Smooth muscle cell (in vitro differentiated cells): ENCODE measurements around the gene MAMDC4. TPM values are rescaled to one million over a fixed set of nuclear protein-coding genes. Genes with fewer than 3 reads are reported as not detected.
A peak's percentile ranks its signal among the peaks of the same experiment; 100 is the strongest.

Experiments used
- DNase-seq: peaks from one replicate; lab custom pipeline; 2025; ENCODE audit not compliant: unreplicated experiment; lab: John Stamatoyannopoulos, UW
- H2AFZ ChIP-seq: fragments of 200-600 bp; sonication (generic); 2 replicates; pipeline ENCODE4 v1.6.0; 2016; ENCODE audit warnings: antibody characterized with exemption, low read depth, mild to moderate bottlenecking
- H3F3A ChIP-seq: fragments of 200-600 bp; sonication (generic); 2 replicates; pipeline ENCODE4 v1.6.0; 2017; ENCODE audit warnings: antibody characterized with exemption, low read depth
- H3K27ac ChIP-seq: fragments of 200-600 bp; sonication (generic); 2 replicates; pipeline ENCODE4 v1.5.1; 2016; ENCODE audit warnings: low read depth, mild to moderate bottlenecking
- H3K27me3 ChIP-seq: fragments of 200-600 bp; sonication (generic); 2 replicates; pipeline ENCODE4 v1.6.1; 2016; ENCODE audit warnings: low read depth, mild to moderate bottlenecking
- H3K36me3 ChIP-seq: fragments of 200-600 bp; sonication (generic); 2 replicates; pipeline ENCODE4 v1.5.1; 2016; ENCODE audit warnings: low read depth
- H3K4me1 ChIP-seq: fragments of 200-600 bp; sonication (generic); 2 replicates; pipeline ENCODE4 v1.5.1; 2016; ENCODE audit warnings: low read depth
- H3K4me2 ChIP-seq: fragments of 200-600 bp; sonication (generic); 2 replicates; pipeline ENCODE4 v1.6.0; 2016; ENCODE audit warnings: mild to moderate bottlenecking
- H3K4me3 ChIP-seq: fragments of 200-600 bp; sonication (generic); 2 replicates; pipeline ENCODE4 v1.5.1; 2016; ENCODE audit warnings: mild to moderate bottlenecking
- H3K79me2 ChIP-seq: fragments of 200-600 bp; sonication (generic); 2 replicates; pipeline ENCODE4 v1.6.0; 2016; ENCODE audit warnings: low read depth, mild to moderate bottlenecking
- H3K9ac ChIP-seq: fragments of 200-600 bp; sonication (generic); 2 replicates; pipeline ENCODE4 v1.6.0; 2016; ENCODE audit warnings: low read depth
- H3K9me3 ChIP-seq: fragments of 200-600 bp; sonication (generic); replicated peaks from 2 replicates; pipeline ENCODE4 v1.5.1; 2016; ENCODE audit warnings: low read depth
- H4K20me1 ChIP-seq: fragments of 200-600 bp; sonication (generic); 2 replicates; pipeline ENCODE4 v1.6.0; 2016; ENCODE audit warnings: low read depth
- CTCF ChIP-seq: fragments of 200-600 bp; sonication (generic); IDR thresholded peaks from 2 replicates; pipeline ENCODE4 v1.5.1; 2017; ENCODE audit warnings: borderline replicate concordance, mild to moderate bottlenecking, antibody characterized with exemption; ENCODE audit not compliant: insufficient read depth, poor library complexity, severe bottlenecking
- WGBS: methylation state at CpG from one replicate; pipeline ENCODE4 v1.1.7; 2016; ENCODE audit warnings: low lambda C conversion rate; 5-methylcytosine and 5-hydroxymethylcytosine counted together
- polyA plus RNA-seq: library from polyadenylated mRNA; unstranded; fragments of >200 nt; fragmentation: Nextera tagmentation; extraction: Ambion mirVana; gene quantifications from 2 replicates; pipeline ENCODE4 v1.2.1, GENCODE V29; 2016
- total RNA-seq: library from RNA; depleted of rRNA; stranded (reverse); fragments of >200 nt; gene quantifications from 2 replicates; pipeline ENCODE4 v1.2.3, GENCODE V29; 2014

Gene MAMDC4
- total and polyA plus RNA-seq, 2 experiments from 2014 or later = 3.8 to 7.5 TPM

- Histone ChIP-seq H3K4me3 (peak overlapping the region; percentile 97), H3F3A (peaks cover 3% of the 10 kb centered on the region), H4K20me1 (peaks cover 30% of the 10 kb centered on the region), H3K79me2 (peaks cover 38% of the 10 kb centered on the region), H3K4me1 (peaks cover 24% of the 10 kb centered on the region), H3K9ac (no peak overlapping the region), H3K27me3 (no peaks in the 10 kb centered on the region), H2AFZ (no peak overlapping the region), H3K4me2 (peak overlapping the region; percentile 89), H3K36me3 (no peaks in the 10 kb centered on the region), H3K9me3 (no peaks in the 10 kb centered on the region), H3K27ac (no peak overlapping the region)
- WGBS = 86% methylated on average over 25 of the region's 25 CpGs
- no peak for TF ChIP-seq CTCF
- DNase-seq = no peak
These were observed 45.4 kb upstream of the MAMDC4 start for GRCh38 chr9:136806631-136807201.

- H3K4me3 ChIP-seq = peak within 1 kb of the TSS; percentile 97
- TF ChIP-seq CTCF = no peak
- H2AFZ ChIP-seq = peak within 1 kb of the TSS; percentile 79
- H3K27ac ChIP-seq = peak within 1 kb of the TSS; percentile 54
- H3K9ac ChIP-seq = peak within 1 kb of the TSS; percentile 65
- H3K79me2 ChIP-seq = peaks cover 45% of the 10 kb centered on the region
- peaks cover 37% of the 10 kb centered on the region for H4K20me1 ChIP-seq
- H3K4me1 ChIP-seq = peaks cover 24% of the 10 kb centered on the region
- no peaks in the 10 kb centered on the region for H3K9me3 ChIP-seq
- WGBS = 3% methylated on average over 36 of the region's 96 CpGs
- peak; percentile 43 for DNase-seq
- H3K36me3 ChIP-seq = no peaks in the 10 kb centered on the region
- H3K4me2 ChIP-seq = peak within 1 kb of the TSS; percentile 92
- H3K27me3 ChIP-seq = no peaks in the 10 kb centered on the region
- peaks cover 3% of the 10 kb centered on the region for H3F3A ChIP-seq
These were observed 44.7 kb upstream of the MAMDC4 start, which contains the start of gene RABL6 for GRCh38 chr9:136807281-136808074. Gene RABL6 (plus strand): TSS chr9:136807948. CDS start chr9:136808197, 249 bp downstream.

- H3K9me3 ChIP-seq = no peaks in the 10 kb centered on the region
- H3K4me3 ChIP-seq = peak overlapping the region; percentile 97
- no peaks in the 10 kb centered on the region for H3K36me3 ChIP-seq
- TF ChIP-seq CTCF = no peak
- peak overlapping the region; percentile 49 for H3K9ac ChIP-seq
- no peak for DNase-seq
- WGBS = 1% methylated on average over 46 of the region's 93 CpGs
- H2AFZ ChIP-seq = no peak overlapping the region
- H4K20me1 ChIP-seq = peaks cover 44% of the 10 kb centered on the region
- H3K4me1 ChIP-seq = peaks cover 24% of the 10 kb centered on the region
- peak overlapping the region; percentile 51 for H3K27ac ChIP-seq
- peaks cover 3% of the 10 kb centered on the region for H3F3A ChIP-seq
- no peaks in the 10 kb centered on the region for H3K27me3 ChIP-seq
- H3K79me2 ChIP-seq = peaks cover 53% of the 10 kb centered on the region
- H3K4me2 ChIP-seq = peak overlapping the region; percentile 92
These were observed 43.9 kb upstream of the MAMDC4 start for GRCh38 chr9:136808075-136808805.
